Measurements from ENCODE around the gene LOX. TPM values are rescaled to one million over a fixed set of nuclear protein-coding genes. Genes with fewer than 3 reads are reported as not detected.

The LOX gene
- total and polyA plus RNA-seq, 5 donors from 2014 or later = 0.02 to 0.25 (median 0.02) TPM; not detected in 2

DNA sequence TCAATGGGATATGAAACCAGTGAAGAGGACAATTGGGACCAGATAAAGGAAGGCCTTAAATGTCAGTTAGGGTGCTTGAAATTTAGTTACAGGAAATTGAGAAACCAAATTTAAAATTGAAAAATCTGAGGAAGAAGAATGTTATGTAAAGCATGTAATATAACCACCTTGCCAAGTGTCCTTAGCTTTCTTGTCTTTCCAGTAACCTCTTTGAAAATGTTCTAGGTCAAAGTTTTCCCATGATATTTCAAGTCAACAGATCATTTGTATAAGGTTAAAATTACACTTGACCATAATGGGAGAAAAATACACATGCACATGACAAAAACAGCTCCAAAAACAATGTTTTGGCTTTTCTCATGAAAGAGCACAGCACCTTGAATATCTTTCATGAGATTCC lies 21.1 kb downstream of the LOX start:
- H3K9me3 ChIP-seq (ENCODE audit: control insufficient read depth in 2 of 2, low read length in 2 of 2) = no peaks in the 10 kb centered on the region
- H3K27me3 ChIP-seq (ENCODE audit: control insufficient read depth, insufficient read depth, low read length) = no peaks in the 10 kb centered on the region
- no peak overlapping the region for H3K27ac ChIP-seq (ENCODE audit: insufficient read depth, low read length, poor library complexity, severe bottlenecking)
- H3K4me1 ChIP-seq (ENCODE audit: control insufficient read depth, insufficient read depth, low read length, poor library complexity, severe bottlenecking) = no peaks in the 10 kb centered on the region
- H3K4me1 Mint-ChIP-seq = peaks cover 0 to 2% (median 0%) of the 10 kb centered on the region in 4 donors
- no peaks in the 10 kb centered on the region for H3K36me3 ChIP-seq (ENCODE audit: control insufficient read depth, insufficient read depth, low read length)
- H3K4me3 Mint-ChIP-seq = no peak overlapping the region
- H3K36me3 Mint-ChIP-seq = peaks cover 15% of the 10 kb centered on the region
- H3K4me3 ChIP-seq (ENCODE audit: low read depth, low read length) = no peak overlapping the region
- peaks cover 0 to 3% (median 0%) of the 10 kb centered on the region in 7 donors for H3K9me3 Mint-ChIP-seq
- H3K27me3 Mint-ChIP-seq = no peaks in the 10 kb centered on the region
- H3K27ac Mint-ChIP-seq = no peak overlapping the region
- no peak for ATAC-seq (ENCODE audit: low read depth in 2 of 2)
- no peak for DNase-seq

- peaks cover 31% of the 10 kb centered on the region for H3K36me3 Mint-ChIP-seq
- ATAC-seq (ENCODE audit: low read depth in 2 of 2) (no peak), DNase-seq (no peak)
- no peaks in the 10 kb centered on the region for H3K27me3 ChIP-seq (ENCODE audit: control insufficient read depth, insufficient read depth, low read length)
- H3K4me1 Mint-ChIP-seq = peaks cover 0 to 2% (median 0%) of the 10 kb centered on the region in 4 donors
- H3K4me3 ChIP-seq (ENCODE audit: low read depth, low read length) = no peak overlapping the region
- peaks cover 0 to 5% (median 0%) of the 10 kb centered on the region in 7 donors for H3K9me3 Mint-ChIP-seq
- H3K4me1 ChIP-seq (ENCODE audit: control insufficient read depth, insufficient read depth, low read length, poor library complexity, severe bottlenecking) = no peaks in the 10 kb centered on the region
- H3K27ac Mint-ChIP-seq = no peak overlapping the region
- no peak overlapping the region for H3K4me3 Mint-ChIP-seq
- H3K27me3 Mint-ChIP-seq = no peaks in the 10 kb centered on the region
- no peak overlapping the region for H3K27ac ChIP-seq (ENCODE audit: insufficient read depth, low read length, poor library complexity, severe bottlenecking)
- no peaks in the 10 kb centered on the region for H3K36me3 ChIP-seq (ENCODE audit: control insufficient read depth, insufficient read depth, low read length)
- H3K9me3 ChIP-seq (ENCODE audit: control insufficient read depth in 2 of 2, low read length in 2 of 2) = no peaks in the 10 kb centered on the region
Measured at GRCh38 chr5:122054266-122054665, 23.8 kb downstream of the LOX start.

DNA sequence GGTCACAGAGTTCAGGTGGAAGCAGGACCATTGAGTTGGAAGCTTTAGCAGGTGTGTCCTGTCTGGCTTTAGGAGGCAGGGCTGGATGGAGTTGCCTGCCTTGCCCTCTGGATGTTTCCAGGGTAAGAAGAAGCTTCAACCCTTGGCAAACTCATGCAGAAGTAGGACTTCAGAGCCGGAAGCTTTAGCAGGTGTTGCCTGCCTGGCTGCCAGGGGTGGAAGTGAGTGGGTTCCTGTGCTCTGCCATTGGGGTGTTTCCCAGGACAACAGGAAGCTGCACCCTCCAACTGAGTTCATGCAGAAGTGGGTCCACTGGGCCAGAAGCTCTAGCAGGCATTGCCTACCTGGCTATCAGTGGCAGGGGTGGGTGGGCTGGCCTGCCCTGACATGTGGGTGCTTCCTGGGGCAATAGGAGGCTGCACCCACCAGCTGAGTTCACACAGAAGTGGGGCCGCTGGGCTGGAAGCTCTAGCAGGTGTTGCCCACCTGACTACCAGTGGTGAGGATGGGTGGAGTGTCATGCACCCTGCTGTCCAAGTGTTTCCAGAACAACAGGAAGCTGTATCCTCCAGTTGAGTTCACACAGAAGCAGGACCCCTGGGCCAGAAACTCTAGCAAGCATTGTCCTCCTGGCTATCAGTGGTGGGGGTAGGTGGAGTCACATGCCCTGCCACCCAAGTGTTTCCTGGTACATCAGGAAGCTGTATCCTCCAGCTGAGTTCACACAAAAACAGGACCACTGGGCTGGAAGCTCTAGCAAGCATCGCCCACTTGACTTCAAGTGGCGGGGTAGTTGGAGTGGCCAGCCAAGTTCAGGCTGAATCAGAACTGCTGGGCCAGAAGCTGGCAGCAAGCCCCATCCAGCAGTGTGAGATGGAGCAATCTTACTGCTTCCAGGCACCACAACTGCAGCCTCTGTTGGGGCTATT lies 24.6 kb downstream of the LOX start:
- H3K4me3 ChIP-seq (ENCODE audit: low read depth, low read length) = no peak overlapping the region
- Mint-ChIP-seq H3K9me3 (peaks cover 0 to 8% (median 1%) of the 10 kb centered on the region in 7 donors), H3K4me1 (peaks cover 0 to 2% (median 0%) of the 10 kb centered on the region in 4 donors), H3K27ac (no peak overlapping the region), H3K4me3 (no peak overlapping the region), H3K36me3 (peaks cover 36% of the 10 kb centered on the region), H3K27me3 (no peaks in the 10 kb centered on the region)
- no peaks in the 10 kb centered on the region for H3K4me1 ChIP-seq (ENCODE audit: control insufficient read depth, insufficient read depth, low read length, poor library complexity, severe bottlenecking)
- ATAC-seq (ENCODE audit: low read depth in 2 of 2) (no peak), DNase-seq (no peak)
- H3K27ac ChIP-seq (ENCODE audit: insufficient read depth, low read length, poor library complexity, severe bottlenecking) = no peak overlapping the region
- no peaks in the 10 kb centered on the region for H3K27me3 ChIP-seq (ENCODE audit: control insufficient read depth, insufficient read depth, low read length)
- H3K9me3 ChIP-seq (ENCODE audit: control insufficient read depth in 2 of 2, low read length in 2 of 2) = no peaks in the 10 kb centered on the region
- no peaks in the 10 kb centered on the region for H3K36me3 ChIP-seq (ENCODE audit: control insufficient read depth, insufficient read depth, low read length)

DNA sequence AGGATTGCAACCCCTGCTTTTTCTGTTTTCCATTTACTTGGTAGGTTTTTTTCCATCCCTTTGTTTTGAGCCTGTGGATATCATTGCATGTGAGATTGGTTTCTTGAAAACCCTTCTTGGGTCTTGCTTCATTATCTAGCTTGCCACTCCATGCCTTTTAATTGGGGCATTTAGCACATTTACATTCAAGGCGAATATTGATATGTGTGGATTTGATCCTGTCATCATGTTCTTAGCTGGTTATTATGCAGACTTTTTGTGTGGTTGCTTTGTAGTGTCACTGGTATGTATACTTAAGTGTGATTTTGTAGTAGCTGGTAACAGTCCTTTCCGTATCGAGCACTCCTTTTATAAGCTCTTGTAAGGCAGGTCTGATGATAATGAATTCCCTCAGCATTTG lies 26.5 kb downstream of the LOX start:
- peaks cover 35% of the 10 kb centered on the region for H3K36me3 Mint-ChIP-seq

GRCh38 chr5:122050959-122051358 lies 27.1 kb downstream of the LOX start:
- DNase-seq (no peak), ATAC-seq (ENCODE audit: low read depth in 2 of 2) (no peak)
- Mint-ChIP-seq H3K27ac (no peak overlapping the region), H3K9me3 (peaks cover 0 to 8% (median 1%) of the 10 kb centered on the region in 7 donors), H3K27me3 (no peaks in the 10 kb centered on the region), H3K4me3 (no peak overlapping the region), H3K36me3 (peaks cover 34% of the 10 kb centered on the region), H3K4me1 (peaks cover 0 to 2% (median 0%) of the 10 kb centered on the region in 4 donors)
- H3K4me3 ChIP-seq (ENCODE audit: low read depth, low read length) = no peak overlapping the region
- no peak overlapping the region for H3K27ac ChIP-seq (ENCODE audit: insufficient read depth, low read length, poor library complexity, severe bottlenecking)
- no peaks in the 10 kb centered on the region for H3K36me3 ChIP-seq (ENCODE audit: control insufficient read depth, insufficient read depth, low read length)
- no peaks in the 10 kb centered on the region for H3K4me1 ChIP-seq (ENCODE audit: control insufficient read depth, insufficient read depth, low read length, poor library complexity, severe bottlenecking)
- H3K27me3 ChIP-seq (ENCODE audit: control insufficient read depth, insufficient read depth, low read length) = no peaks in the 10 kb centered on the region
- no peaks in the 10 kb centered on the region for H3K9me3 ChIP-seq (ENCODE audit: control insufficient read depth in 2 of 2, low read length in 2 of 2)

More for the DNA sequence above, 26.5 kb downstream of the LOX start:
- H3K4me3 ChIP-seq (ENCODE audit: low read depth, low read length) = no peak overlapping the region
- H3K27ac ChIP-seq (ENCODE audit: insufficient read depth, low read length, poor library complexity, severe bottlenecking) = no peak overlapping the region
- DNase-seq (no peak), ATAC-seq (ENCODE audit: low read depth in 2 of 2) (no peak)
- H3K36me3 ChIP-seq (ENCODE audit: control insufficient read depth, insufficient read depth, low read length) = no peaks in the 10 kb centered on the region
- H3K9me3 ChIP-seq (ENCODE audit: control insufficient read depth in 2 of 2, low read length in 2 of 2) = no peaks in the 10 kb centered on the region
- H3K27me3 ChIP-seq (ENCODE audit: control insufficient read depth, insufficient read depth, low read length) = no peaks in the 10 kb centered on the region
- H3K4me1 ChIP-seq (ENCODE audit: control insufficient read depth, insufficient read depth, low read length, poor library complexity, severe bottlenecking) = no peaks in the 10 kb centered on the region
- Mint-ChIP-seq H3K4me1 (peaks cover 0 to 2% (median 0%) of the 10 kb centered on the region in 4 donors), H3K27me3 (no peaks in the 10 kb centered on the region), H3K9me3 (peaks cover 0 to 8% (median 1%) of the 10 kb centered on the region in 7 donors), H3K27ac (no peak overlapping the region), H3K4me3 (no peak overlapping the region)

DNA sequence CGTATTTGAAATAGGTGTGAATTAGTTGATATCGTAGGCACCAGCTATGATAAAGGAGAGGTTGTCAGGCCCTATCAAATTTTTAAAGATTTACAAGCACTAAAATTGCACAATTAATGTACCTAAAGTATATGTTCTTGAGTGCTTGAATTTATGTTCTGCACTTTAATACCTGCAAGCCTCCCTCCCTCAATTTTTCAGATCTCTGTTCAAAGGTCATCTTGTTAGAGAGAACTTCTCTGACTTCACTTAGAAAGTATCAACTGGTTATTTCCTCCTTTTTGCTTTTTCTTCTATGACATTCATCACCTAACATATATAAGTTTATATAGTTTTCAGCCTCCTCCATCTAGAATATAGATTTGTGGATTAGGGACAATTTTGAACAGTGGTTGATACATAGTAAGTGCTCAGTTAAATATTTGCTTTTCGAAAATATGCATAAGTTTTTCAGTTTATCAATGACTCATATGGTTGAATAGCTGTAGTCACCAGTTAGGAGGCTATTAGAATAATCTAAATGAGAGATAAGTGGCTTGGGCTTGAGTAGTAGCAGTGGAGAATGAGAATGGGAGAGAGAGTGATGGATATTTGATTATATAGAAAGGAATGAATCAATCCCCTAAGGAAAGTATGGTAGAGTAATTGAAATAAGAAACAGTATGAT lies 37.3 kb downstream of the LOX start:
- Mint-ChIP-seq H3K27ac (no peak overlapping the region), H3K9me3 (peaks cover 0 to 7% (median 0%) of the 10 kb centered on the region in 7 donors), H3K27me3 (no peaks in the 10 kb centered on the region), H3K36me3 (peaks cover 17% of the 10 kb centered on the region), H3K4me3 (no peak overlapping the region), H3K4me1 (no peaks in the 10 kb centered on the region)
- ATAC-seq (ENCODE audit: low read depth in 2 of 2) = no peak
- no peaks in the 10 kb centered on the region for H3K9me3 ChIP-seq (ENCODE audit: control insufficient read depth in 2 of 2, low read length in 2 of 2)
- no peaks in the 10 kb centered on the region for H3K27me3 ChIP-seq (ENCODE audit: control insufficient read depth, insufficient read depth, low read length)
- H3K4me1 ChIP-seq (ENCODE audit: control insufficient read depth, insufficient read depth, low read length, poor library complexity, severe bottlenecking) = no peaks in the 10 kb centered on the region
- H3K27ac ChIP-seq (ENCODE audit: insufficient read depth, low read length, poor library complexity, severe bottlenecking) = no peak overlapping the region
- no peak overlapping the region for H3K4me3 ChIP-seq (ENCODE audit: low read depth, low read length)
- H3K36me3 ChIP-seq (ENCODE audit: control insufficient read depth, insufficient read depth, low read length) = peaks cover 2% of the 10 kb centered on the region
- no peak for DNase-seq

GRCh38 chr5:122036326-122036725 lies 41.7 kb downstream of the LOX start:
- Mint-ChIP-seq H3K27me3 (no peaks in the 10 kb centered on the region), H3K4me1 (peaks cover 0 to 5% (median 0%) of the 10 kb centered on the region in 4 donors), H3K4me3 (no peak overlapping the region), H3K27ac (no peak overlapping the region), H3K36me3 (peaks cover 11% of the 10 kb centered on the region), H3K9me3 (no peaks in the 10 kb centered on the region)
- H3K36me3 ChIP-seq (ENCODE audit: control insufficient read depth, insufficient read depth, low read length) = no peaks in the 10 kb centered on the region
- no peak for ATAC-seq (ENCODE audit: low read depth in 2 of 2)
- no peaks in the 10 kb centered on the region for H3K4me1 ChIP-seq (ENCODE audit: control insufficient read depth, insufficient read depth, low read length, poor library complexity, severe bottlenecking)
- no peak overlapping the region for H3K27ac ChIP-seq (ENCODE audit: insufficient read depth, low read length, poor library complexity, severe bottlenecking)
- no peaks in the 10 kb centered on the region for H3K9me3 ChIP-seq (ENCODE audit: control insufficient read depth in 2 of 2, low read length in 2 of 2)
- no peaks in the 10 kb centered on the region for H3K27me3 ChIP-seq (ENCODE audit: control insufficient read depth, insufficient read depth, low read length)
- H3K4me3 ChIP-seq (ENCODE audit: low read depth, low read length) = no peak overlapping the region
- no peak for DNase-seq
